Fibroblast of skin of left biceps (primary cell): Measurements from ENCODE around the gene CA12.

Experiments
- DNase-seq, 2 experiments: peaks; one replicate each; pipeline ENCODE4 v3.0.0-alpha.2; 2013; ENCODE audit warnings: low read depth in 2 of 2

The CA12 gene

GRCh38 chr15:63374686-63375520 lies 6.7 kb downstream of the CA12 start:
- peak in 1 of 2 experiments; percentile 54 for DNase-seq

GRCh38 chr15:63373866-63374548 lies 7.6 kb downstream of the CA12 start:
- no peak for DNase-seq

DNA sequence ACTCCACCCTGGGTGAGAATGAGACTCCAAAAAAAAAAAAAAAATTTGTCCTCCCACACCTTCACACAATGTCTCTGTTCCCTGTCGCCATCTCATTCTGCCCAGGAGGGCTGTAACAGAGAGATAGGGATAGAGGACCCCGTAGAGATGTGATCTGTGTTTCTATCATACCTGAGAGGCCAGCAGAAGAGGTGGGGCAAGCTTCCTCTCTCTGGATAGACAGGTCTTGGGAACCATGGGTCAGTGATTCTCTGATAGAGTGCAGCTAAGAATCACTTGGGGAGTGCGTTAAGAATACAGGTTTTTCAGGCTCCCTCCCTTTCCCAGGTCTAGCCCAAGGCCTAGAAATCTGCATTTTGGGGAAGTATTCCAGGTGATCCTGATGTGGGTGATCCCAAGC lies 8.3 kb downstream of the CA12 start:
- no peak for DNase-seq

DNA sequence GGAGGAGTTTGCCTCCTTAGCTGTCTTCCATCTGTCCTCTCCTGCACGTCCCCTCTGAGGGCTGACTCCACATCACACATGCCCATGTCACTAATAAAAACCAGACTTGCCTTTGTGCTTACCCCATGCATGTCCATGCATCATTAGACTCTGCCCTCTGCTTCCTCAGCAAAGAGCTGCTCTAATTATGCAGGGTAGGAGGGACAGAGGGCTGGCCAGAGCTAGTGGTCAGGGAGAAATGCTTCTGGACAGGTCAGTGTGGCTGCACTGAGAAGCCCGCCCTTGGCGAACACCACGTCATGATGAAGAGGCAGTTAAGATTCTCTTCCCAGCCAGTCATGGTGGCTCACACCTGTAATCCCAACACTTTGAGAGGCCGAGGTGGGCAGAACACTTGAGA lies 8.9 kb downstream of the CA12 start:
- peak in 1 of 2 experiments; percentile 31 for DNase-seq

GRCh38 chr15:63372018-63372705 lies 9.5 kb downstream of the CA12 start:
- DNase-seq, result peak; percentile 91

- DNase-seq, result peak in 1 of 2 experiments; percentile 41
These were observed 10.2 kb downstream of the CA12 start for GRCh38 chr15:63371297-63371918.

DNA sequence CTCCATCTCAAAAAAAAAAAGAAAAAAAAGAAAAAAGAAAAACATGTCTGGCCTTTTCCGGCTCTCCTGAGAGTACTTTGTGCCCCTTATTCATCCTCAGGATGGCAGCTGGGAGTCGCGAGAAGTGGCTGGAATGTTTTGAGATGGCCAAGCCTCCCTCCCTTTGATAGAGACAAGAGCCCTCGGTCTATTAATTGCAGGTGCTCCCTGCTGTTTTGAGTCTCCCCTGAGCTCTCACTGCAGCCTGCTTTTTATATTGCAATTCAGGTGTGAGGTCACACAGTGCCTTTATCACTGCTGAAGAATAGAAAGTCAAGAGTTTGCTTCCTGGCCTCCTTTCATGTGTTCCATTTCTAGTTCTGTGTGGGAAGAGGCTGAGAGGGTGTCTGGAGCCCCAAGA lies 10.9 kb downstream of the CA12 start:
- no peak for DNase-seq

GRCh38 chr15:63369781-63370180 lies 11.9 kb downstream of the CA12 start:
- peak in 1 of 2 experiments; percentile 52 for DNase-seq

DNA sequence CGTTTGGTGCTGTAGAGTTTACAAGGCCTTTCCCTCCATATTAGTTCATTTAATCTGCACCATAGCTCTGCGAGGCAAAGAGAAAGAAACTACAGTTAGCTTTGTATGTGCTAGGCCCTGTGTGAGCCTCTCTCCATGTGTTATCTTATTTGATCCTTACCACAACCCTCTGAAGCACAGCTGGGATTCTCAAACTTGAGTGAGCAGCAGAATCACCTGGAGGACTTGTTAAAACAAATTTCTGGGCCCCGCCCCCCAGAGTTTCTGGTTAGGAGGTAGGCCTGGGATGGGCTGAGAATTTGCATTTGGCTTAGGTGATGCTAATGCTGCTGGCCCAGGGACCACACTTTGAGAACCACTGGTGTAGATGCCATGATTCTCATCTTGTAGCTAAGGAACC lies 12.3 kb downstream of the CA12 start:
- DNase-seq, result no peak

DNA sequence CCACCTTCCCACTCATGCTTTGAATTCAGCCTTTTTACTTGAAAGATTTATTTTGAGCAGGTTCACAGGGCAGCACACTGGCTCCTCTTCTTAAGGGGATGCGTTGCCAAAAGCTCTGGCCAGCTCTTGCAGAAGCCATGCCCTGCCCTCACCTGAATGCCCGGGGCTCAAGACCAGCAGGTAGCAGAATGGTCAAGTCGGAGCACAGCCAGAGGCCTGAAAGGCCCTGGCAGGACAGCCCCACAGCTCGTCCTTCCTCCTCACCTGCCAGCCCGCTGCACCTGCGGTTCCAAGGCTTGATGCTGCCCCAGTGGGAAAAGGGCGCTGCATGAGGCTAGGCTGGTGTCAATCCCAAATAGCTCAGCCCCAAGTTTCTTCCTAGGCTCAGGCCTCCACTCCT lies 13.1 kb downstream of the CA12 start:
- DNase-seq, result no peak

- no peak for DNase-seq
These were observed 13.7 kb downstream of the CA12 start for GRCh38 chr15:63367900-63368299.

- no peak for DNase-seq
These were observed 14.3 kb downstream of the CA12 start for GRCh38 chr15:63367390-63367789.

DNA sequence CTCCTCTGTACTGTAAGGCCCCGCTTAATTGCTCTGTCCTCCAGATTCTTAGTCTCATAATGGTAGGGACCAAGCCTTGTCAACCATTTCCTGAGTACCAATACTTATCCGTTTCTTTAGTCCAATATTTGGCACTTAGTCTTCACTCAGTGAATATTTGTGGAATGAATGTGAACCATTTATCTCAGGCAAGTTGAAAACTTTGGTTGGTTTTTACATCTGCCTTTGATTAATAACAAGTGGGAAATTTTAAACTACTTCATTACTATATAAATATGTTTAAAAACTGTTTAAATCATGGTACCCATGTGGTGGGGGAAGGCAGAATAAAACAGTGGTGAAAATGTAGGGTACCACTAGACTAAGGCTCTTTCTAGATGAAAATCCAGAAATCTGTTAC lies 15.2 kb downstream of the CA12 start:
- DNase-seq, result peak; percentile 78 to 80

DNA sequence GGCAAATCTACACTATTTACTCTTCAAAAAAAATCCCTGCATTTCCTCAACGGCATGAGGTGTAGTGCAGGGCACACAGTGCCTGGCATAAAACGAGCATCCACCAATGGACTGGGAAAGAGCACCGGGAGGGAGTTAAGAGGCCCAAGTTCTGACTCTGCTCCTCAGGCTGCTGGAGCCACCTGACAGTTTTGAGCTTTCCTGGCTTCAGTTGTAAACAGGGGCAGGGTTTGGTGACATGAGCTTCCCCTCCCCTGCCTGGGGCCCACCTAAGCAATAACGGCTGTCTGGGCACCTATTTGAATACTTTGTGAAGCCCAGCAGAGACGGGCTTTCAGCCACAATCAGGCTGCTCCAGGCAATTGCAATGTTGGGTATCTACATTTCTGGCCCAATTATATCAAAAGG lies 16.4 kb downstream of the CA12 start:
- no peak for DNase-seq

DNA sequence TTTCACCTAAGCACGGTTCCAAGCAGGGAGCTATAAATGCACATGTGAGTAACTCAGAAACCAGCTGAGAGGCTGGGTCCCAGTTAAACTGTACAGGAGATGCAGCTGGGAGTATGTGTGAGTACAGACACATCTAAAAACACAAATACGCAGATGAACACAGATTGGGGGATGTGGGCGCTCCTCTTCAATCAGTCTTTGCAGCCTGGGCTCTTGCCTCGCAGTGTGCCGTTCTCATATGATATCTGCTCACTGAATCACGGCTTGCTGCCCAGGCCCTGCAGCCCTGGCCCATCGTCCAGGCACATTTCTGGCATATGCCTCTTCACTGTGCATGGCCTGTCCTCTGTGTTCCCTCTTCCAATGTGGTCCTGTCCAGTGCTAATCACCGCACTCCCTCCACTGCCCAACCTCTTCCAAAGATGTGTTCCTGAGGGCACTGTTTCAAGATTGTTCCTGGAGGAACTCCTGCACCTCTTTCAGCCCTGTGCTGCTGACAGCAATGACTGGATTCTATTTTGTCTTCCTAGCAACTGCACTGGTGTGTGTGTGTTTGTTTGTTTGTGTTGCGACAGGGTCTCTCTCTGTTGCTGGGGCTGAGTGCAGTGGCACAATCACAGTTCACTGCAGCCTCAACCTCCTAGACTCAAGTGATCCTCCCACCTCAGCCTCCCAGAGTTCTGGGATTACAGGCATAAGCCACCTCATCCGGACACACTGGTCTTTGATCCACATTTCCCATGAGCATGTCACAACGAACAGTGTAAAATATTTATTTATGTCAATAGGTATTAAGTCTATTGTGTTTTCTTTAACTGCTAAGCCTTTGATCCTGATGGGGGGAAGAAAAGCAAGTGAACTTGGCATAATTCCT lies 17.0 kb downstream of the CA12 start:
- DNase-seq, result no peak

- no peak for DNase-seq
These were observed 18.4 kb downstream of the CA12 start for GRCh38 chr15:63363292-63363691.

- no peak for DNase-seq
These were observed 18.8 kb downstream of the CA12 start for GRCh38 chr15:63362885-63363284.

DNA sequence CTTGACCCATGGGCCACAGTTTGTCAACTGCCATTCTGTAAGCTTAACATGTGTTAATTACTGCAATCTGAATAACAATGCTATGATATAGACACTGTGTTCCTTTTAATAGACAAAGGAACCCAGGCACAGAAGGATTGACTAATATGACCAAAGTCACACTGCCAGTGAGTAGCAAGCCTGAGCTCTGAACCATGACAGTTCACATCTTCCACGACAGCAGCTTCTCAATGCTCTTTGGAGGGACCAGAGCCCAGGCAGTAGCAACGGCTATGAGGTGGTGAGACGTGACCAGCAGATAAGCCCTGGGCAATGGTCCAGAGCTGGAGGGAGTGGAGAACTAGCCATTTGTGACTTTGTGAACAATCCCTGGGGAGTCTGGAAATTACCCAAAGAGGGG lies 19.4 kb downstream of the CA12 start:
- no peak for DNase-seq

DNA sequence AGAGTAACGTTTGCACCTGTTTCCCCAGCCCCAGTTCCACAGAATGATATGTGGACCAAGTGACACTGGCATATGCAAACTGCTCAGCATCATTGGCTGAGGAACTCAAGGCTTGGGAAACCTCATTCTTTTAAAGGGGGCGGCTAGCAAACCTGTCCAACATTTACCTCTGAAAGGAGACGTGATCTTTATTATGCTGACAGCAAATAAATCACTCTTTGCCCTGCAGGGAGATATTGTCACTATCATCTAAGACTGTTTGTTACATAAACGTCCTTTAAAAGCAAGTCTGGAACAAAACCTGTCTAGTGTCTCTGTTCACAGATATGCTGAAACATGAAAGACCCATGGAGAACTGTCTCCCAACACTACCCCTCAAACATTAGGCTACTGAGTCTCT lies 21.5 kb downstream of the CA12 start:
- DNase-seq, result no peak

DNA sequence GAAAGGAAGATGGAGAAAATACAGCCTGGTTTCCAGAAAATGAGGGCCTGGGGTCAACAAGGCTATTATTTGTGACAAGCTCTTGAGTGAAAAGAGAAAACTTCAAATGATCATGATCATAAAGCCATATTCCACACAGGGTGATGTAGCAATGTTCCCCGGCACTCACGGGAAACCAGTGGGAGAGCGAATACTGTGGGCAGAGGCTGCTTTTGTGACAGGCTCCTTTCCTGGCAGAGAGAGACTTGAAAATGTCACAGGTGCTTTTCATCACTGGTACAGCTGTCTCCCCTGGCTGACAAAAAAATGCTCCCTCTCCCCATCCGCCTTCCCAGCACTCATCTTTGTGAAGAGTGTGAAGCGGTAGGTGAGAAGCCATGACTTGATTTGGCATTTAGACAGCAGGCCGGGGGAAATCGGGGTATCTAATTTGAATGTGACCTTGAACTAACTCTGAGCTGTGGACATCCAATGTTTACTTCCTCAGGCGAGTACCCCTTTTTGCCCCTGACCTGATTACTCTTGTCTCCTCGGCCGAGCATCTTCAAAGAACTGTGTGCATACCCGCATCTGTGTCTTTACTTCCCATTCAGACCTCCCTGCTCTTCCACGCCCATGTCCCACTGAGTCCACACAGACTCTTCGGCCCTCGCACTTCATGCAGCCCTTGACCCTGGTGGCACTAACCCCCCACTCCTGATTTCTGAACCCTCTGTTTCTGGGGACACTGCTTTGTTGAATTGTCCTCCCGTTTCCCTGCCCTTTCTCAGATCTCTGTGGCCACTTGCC lies 23.2 kb downstream of the CA12 start:
- no peak for DNase-seq
